GM12875 (cell line): ENCODE measurements around the gene MEIOB.

Source experiments
- H3K4me3 ChIP-seq: one replicate; pipeline ENCODE4 v1.5.1; 2011; ENCODE audit warnings: low read depth, low read length, control low read depth
- CTCF ChIP-seq: IDR thresholded peaks from 2 replicates; pipeline ENCODE4 v1.5.1; 2011; ENCODE audit warnings: low read depth, mild to moderate bottlenecking, control low read depth, inconsistent platforms, low read length, moderate library complexity, borderline replicate concordance; ENCODE audit not compliant: insufficient read depth

Gene MEIOB

GRCh38 chr16:1817276-1817589 is 54.7 kb downstream of the MEIOB start:
- H3K4me3 ChIP-seq: no peak overlapping the region
- TF ChIP-seq CTCF: no peak

DNA sequence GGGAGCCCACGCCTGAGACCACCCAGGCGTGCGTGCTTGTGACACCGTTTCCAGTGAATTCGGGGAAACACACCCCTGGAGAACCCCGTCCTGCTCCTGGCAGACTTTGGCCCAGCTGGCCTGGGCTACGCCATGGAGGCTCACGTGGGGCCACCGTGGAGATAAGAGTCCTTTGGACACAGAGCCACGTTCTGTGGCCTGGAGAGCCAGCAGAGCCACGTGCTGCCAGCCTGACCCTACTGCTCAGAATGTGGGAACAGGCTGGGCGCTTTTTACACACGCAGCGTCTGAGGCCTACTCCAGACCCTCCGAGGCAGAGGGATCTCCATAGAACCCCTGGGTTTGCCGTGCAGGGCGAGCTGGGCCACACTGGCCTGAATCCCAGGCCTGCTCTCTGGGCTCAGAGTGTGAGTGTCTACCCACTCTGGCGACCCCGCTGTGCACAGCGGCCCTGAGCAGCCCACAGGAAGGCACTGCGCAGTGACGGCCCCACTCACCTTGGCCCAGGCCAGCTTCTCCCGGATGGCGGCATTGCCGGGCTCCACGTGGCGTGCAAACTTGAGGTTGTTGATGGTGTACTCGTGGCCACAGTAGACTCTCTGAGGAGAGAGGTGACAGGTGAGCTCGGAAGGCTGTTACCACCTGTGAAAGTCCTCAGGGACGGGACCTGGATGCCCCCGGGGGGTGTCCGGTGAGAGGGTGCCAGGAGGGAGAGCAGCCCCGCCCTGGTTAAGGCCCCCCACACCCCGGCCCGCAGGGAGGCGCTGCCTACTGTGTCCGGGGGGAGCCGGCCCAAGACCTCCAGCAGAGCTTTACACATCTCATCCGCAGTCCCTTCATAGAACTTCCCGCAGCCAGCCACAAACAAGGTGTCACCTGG is 55.3 kb downstream of the MEIOB start:
- H3K4me3 ChIP-seq: no peak overlapping the region
- TF ChIP-seq CTCF: no peak

GRCh38 chr16:1815461-1815860 is 56.5 kb downstream of the MEIOB start:
- no peak overlapping the region for H3K4me3 ChIP-seq
- no peak for TF ChIP-seq CTCF

GRCh38 chr16:1812732-1813163 is 59.2 kb downstream of the MEIOB start:
- H3K4me3 ChIP-seq: no peak overlapping the region
- peak; percentile 29; the same call in 1 of the 2 replicates for TF ChIP-seq CTCF

DNA sequence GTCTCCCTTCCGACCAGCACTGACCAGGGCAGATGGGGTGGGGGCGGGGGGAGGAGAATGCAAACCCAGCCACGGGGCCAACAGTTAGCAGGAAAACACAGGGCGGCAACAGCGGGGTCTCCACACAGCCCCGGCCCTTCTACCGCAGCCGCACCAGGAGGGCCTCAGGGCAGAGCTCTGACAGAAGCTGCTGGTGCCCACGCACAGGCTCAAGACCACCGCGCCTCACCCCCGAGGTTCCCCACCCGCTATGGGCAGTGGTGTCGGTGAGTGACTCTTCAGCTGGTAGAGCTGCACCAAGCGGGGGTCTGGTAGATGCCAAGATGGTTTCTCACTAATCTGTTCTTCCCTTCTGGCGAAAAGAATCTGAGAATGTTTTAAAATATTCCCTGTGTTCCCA is 61.4 kb downstream of the MEIOB start:
- TF ChIP-seq CTCF: no peak
- no peak overlapping the region for H3K4me3 ChIP-seq

- TF ChIP-seq CTCF: no peak
- no peak overlapping the region for H3K4me3 ChIP-seq
Observed at GRCh38 chr16:1810106-1810505, 61.9 kb downstream of the MEIOB start.

- H3K4me3 ChIP-seq: no peak overlapping the region
- TF ChIP-seq CTCF: no peak
Observed at GRCh38 chr16:1809281-1809801, 62.6 kb downstream of the MEIOB start.
